ENCODE measurements around the gene ACTN4. TPM values are rescaled to one million over a fixed set of nuclear protein-coding genes. Genes with fewer than 3 reads are reported as not detected.

The ACTN4 gene
- total RNA-seq, 1 donor from 2014 or later: 921 TPM

DNA sequence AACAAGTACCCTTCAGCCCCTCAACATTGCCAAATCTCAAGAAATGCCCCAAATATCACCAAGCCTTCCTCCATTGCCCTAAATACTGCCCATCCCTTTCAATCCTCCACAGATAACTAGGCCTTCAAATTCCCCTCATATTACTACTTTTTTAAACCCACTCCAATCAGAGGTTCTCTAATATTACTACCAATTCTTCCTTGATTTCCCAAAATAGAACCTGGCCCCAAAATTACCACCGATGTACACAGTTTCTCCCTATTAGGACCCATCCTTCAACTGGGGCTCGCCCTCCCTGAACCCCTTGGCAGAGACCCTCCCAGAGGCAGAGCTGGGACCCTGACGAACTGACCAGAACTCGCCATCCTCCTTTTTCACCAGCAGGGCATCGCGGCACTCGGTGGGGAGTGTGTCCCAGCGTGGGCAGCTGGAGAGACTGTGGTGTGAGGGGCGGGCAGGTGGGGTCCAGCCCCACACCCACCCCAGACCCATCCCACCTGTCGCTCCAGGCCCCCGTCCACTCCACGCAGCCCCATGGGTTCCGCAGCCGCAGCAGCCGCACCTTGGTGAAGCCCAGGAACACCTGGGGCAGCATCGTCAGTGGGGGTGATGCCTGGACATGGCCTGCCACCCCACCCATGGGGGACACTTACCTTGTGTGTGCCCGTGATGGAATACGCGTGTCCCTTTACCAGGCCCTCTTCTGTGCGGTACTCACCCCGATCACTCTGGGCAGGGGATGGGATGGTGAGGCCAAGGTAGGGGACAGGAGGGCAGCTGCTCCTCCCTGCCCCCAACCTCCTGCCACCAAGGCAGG is 90.7 kb downstream of the ACTN4 start:
- Mint-ChIP-seq H3K27ac (ENCODE audit: unreplicated experiment) (peak overlapping the region; percentile 1), H3K9me3 (ENCODE audit: low read depth) (no peaks in the 10 kb centered on the region), H3K27me3 (ENCODE audit: low read depth) (no peaks in the 10 kb centered on the region), H3K4me1 (ENCODE audit: low read depth) (peaks cover 27% of the 10 kb centered on the region), H3K36me3 (ENCODE audit: low read depth) (no peaks in the 10 kb centered on the region), H3K4me3 (ENCODE audit: unreplicated experiment) (no peak overlapping the region)
- peak; percentile 69 for DNase-seq (ENCODE audit: low spot score)
- TF ChIP-seq, protein P1, sequence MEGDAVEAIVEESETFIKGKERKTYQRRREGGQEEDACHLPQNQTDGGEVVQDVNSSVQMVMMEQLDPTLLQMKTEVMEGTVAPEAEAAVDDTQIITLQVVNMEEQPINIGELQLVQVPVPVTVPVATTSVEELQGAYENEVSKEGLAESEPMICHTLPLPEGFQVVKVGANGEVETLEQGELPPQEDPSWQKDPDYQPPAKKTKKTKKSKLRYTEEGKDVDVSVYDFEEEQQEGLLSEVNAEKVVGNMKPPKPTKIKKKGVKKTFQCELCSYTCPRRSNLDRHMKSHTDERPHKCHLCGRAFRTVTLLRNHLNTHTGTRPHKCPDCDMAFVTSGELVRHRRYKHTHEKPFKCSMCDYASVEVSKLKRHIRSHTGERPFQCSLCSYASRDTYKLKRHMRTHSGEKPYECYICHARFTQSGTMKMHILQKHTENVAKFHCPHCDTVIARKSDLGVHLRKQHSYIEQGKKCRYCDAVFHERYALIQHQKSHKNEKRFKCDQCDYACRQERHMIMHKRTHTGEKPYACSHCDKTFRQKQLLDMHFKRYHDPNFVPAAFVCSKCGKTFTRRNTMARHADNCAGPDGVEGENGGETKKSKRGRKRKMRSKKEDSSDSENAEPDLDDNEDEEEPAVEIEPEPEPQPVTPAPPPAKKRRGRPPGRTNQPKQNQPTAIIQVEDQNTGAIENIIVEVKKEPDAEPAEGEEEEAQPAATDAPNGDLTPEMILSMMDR (IDR thresholded peaks at IDR 0.05): peak; percentile 15

DNA sequence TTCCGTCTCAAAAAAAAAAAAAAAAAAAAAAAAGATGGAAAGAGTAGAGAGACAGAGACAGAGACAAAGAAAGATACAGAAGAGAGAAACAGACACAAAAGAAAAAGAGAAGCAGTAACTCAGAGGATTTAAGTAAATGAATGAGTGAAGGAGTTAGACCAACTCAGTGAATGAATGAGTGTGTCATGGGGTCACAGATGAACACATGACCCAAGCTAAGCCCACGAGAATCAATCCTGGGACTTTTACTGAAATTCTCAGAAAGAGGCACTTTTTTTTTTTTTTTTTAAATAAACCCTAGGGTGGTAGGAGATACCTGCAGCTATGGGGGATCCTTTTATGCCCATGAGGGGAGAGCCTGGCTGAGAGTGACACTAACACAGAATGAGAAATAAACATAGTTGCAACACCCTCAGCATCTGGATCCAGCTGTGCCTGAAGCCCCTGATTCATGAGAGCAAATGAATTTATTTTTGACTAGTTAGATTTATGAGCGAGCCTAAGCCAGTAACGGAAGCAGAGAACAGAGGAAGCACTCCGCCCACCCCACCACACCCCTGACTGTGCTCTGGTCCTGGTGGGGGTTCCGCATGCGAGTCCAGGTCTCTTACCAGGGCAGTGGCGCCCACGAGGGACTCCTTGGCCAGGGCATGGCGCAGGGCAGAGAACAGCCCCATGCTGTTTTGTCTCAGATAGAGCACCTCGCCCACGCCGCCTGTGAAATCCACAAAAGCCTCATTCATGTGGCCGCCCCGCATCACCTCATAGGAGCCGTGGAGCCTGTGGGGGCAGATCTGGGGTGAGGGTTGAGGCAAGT is 92.2 kb downstream of the ACTN4 start:
- no peaks in the 10 kb centered on the region for H3K9me3 Mint-ChIP-seq (ENCODE audit: low read depth)
- TF ChIP-seq, protein P1 (IDR thresholded peaks at IDR 0.05): no peak
- peak; percentile 93 for DNase-seq (ENCODE audit: low spot score)
- H3K27ac Mint-ChIP-seq (ENCODE audit: unreplicated experiment): no peak overlapping the region
- H3K27me3 Mint-ChIP-seq (ENCODE audit: low read depth): no peaks in the 10 kb centered on the region
- peaks cover 13% of the 10 kb centered on the region for H3K4me1 Mint-ChIP-seq (ENCODE audit: low read depth)
- H3K36me3 Mint-ChIP-seq (ENCODE audit: low read depth): no peaks in the 10 kb centered on the region
- H3K4me3 Mint-ChIP-seq (ENCODE audit: unreplicated experiment): no peak overlapping the region

DNA sequence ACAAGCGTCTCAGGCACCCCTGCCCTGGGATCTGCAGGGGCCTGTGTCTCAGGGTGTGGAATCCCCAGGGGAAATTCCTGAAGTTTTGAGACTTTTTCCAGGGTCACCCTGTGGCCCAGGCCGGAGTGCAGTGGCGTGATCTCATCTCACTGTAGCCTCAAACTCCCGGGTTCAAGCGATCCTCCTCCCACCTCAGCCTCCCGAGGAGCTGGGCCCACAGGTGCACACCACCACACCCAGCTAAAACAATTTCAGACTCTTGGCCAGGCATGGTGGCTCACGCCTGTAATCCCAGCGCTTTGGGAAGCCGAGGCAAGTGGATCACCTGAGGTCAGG is 92.8 kb downstream of the ACTN4 start:
- Mint-ChIP-seq H3K4me3 (ENCODE audit: unreplicated experiment) (no peak overlapping the region), H3K27me3 (ENCODE audit: low read depth) (no peaks in the 10 kb centered on the region), H3K36me3 (ENCODE audit: low read depth) (no peaks in the 10 kb centered on the region), H3K27ac (ENCODE audit: unreplicated experiment) (no peak overlapping the region), H3K4me1 (ENCODE audit: low read depth) (peaks cover 7% of the 10 kb centered on the region), H3K9me3 (ENCODE audit: low read depth) (no peaks in the 10 kb centered on the region)
- TF ChIP-seq, protein P1 (IDR thresholded peaks at IDR 0.05): no peak
- no peak for DNase-seq (ENCODE audit: low spot score)

DNA sequence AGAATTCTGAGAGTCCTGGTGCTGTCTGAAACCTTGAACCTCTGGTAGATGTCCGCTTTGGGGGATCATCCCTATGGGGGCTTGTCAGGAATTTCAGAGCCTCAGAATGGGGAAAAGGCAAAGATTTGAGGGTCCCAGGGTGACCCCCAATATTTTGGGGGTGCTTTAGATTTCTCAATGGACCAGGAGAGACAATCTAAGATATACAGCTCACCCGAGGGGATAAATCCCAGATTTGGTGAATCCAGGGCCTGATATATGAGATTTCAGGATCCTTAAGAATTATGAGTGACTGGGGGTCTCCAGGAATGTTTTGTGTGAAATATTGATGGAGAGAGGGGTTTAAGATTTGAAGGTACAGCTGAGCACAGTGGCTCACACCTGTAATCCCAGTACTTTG is 93.5 kb downstream of the ACTN4 start:
- Mint-ChIP-seq H3K36me3 (ENCODE audit: low read depth) (no peaks in the 10 kb centered on the region), H3K27me3 (ENCODE audit: low read depth) (no peaks in the 10 kb centered on the region), H3K27ac (ENCODE audit: unreplicated experiment) (no peak overlapping the region), H3K4me1 (ENCODE audit: low read depth) (peaks cover 7% of the 10 kb centered on the region), H3K9me3 (ENCODE audit: low read depth) (no peaks in the 10 kb centered on the region), H3K4me3 (ENCODE audit: unreplicated experiment) (no peak overlapping the region)
- no peak for DNase-seq (ENCODE audit: low spot score)
- TF ChIP-seq, protein P1 (IDR thresholded peaks at IDR 0.05): no peak

DNA sequence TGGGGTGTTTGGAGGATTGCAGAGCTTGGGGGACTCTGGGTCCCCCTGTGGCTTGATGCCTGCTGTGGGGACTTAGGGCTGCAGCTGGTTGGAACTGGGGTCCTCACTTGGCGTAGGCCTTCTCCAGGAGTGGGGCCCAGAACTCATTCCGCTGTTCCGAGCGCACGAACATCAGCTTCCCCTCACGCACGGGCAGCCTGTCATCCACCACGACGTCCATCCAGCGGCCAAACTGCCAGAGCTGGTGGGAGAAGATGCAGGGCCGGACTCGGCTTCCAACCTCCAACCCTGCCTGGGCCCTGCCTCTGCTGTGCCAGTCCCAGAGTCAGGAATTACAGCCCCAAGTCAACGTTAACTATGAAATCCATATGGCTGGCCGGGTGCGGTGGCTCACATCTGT is 94.2 kb downstream of the ACTN4 start:
- no peaks in the 10 kb centered on the region for H3K9me3 Mint-ChIP-seq (ENCODE audit: low read depth)
- H3K4me1 Mint-ChIP-seq (ENCODE audit: low read depth): peaks cover 4% of the 10 kb centered on the region
- peak; percentile 82 for DNase-seq (ENCODE audit: low spot score)
- TF ChIP-seq, protein P1 (IDR thresholded peaks at IDR 0.05): no peak
- H3K27me3 Mint-ChIP-seq (ENCODE audit: low read depth): no peaks in the 10 kb centered on the region
- no peak overlapping the region for H3K4me3 Mint-ChIP-seq (ENCODE audit: unreplicated experiment)
- H3K27ac Mint-ChIP-seq (ENCODE audit: unreplicated experiment): no peak overlapping the region
- no peaks in the 10 kb centered on the region for H3K36me3 Mint-ChIP-seq (ENCODE audit: low read depth)
